B cell (primary cell): ENCODE results near the gene RHBDF1. TPM values are rescaled to one million over a fixed set of nuclear protein-coding genes. Genes with fewer than 3 reads are reported as not detected.

Experiments used
- ATAC-seq: fragments of 200-7000 bp; cut with Tn5 transposase; one replicate; pipeline ENCODE4 v1.10.0; 2021; ENCODE audit warnings: low read depth, mild to moderate bottlenecking, moderate number of reproducible peaks, moderate library complexity
- CTCF ChIA-PET: fragments of 350-600 bp; sonication (Branson Sonifier 250); formaldehyde crosslinking; loops from one replicate; lab custom pipeline; 2021; ENCODE audit warnings: antibody characterized with exemption, inconsistent platforms; lab: Charles Lee
- POLR2A ChIA-PET: fragments of 350-600 bp; sonication (Branson Sonifier 250); formaldehyde crosslinking; loops from one replicate; lab custom pipeline; 2021; ENCODE audit warnings: antibody characterized with exemption; lab: Charles Lee
- DNase-seq: peaks from one replicate; pipeline ENCODE4 v3.0.0; 2013
- H2AFZ ChIP-seq: 2 replicates; pipeline ENCODE4 v1.6.1; 2012; ENCODE audit warnings: mild to moderate bottlenecking, low read depth, low read length; ENCODE audit not compliant: insufficient read depth, poor library complexity, severe bottlenecking
- H3K27ac ChIP-seq, 2 donors: 1 replicate in 1 of 2; 2 replicates in 1 of 2; pipeline ENCODE4 v1.5.1; 2012 to 2013; ENCODE audit warnings: low read length in 2 of 2, mild to moderate bottlenecking in 2 of 2, moderate library complexity in 1 of 2
- H3K27me3 ChIP-seq, 4 experiments: fragments of 200-600 bp in 1 of 4; sonication (generic) in 1 of 4; replicated peaks in 1 of 4; 1 replicate in 2 of 4; 2 replicates in 2 of 4; pipeline versions ENCODE4 v1.6.1 to v1.7.0; 2013 to 2016; ENCODE audit warnings: low read length in 3 of 4, mild to moderate bottlenecking in 2 of 4, mixed read lengths in 1 of 4, moderate library complexity in 1 of 4; ENCODE audit not compliant: insufficient read depth in 4 of 4, control insufficient read depth in 3 of 4; ENCODE audit errors: control extremely low read depth in 1 of 4
- H3K36me3 ChIP-seq, 2 experiments: replicated peaks in 1 of 2; 1 replicate in 1 of 2; 2 replicates in 1 of 2; pipeline versions ENCODE4 v1.6.1 to v1.7.1; 2013; ENCODE audit warnings: low read length in 1 of 2; ENCODE audit not compliant: insufficient read depth in 2 of 2, control insufficient read depth in 1 of 2; ENCODE audit errors: control extremely low read depth in 1 of 2, extremely low read depth in 1 of 2
- H3K4me1 ChIP-seq, 2 donors: fragments of 200-600 bp in 1 of 2; sonication (generic) in 1 of 2; 1 replicate in 1 of 2; 2 replicates in 1 of 2; pipeline versions ENCODE4 v1.5.1 to v1.6.1; 2013 to 2017; ENCODE audit warnings: low read length in 2 of 2; ENCODE audit not compliant: control insufficient read depth in 2 of 2, insufficient read depth in 2 of 2
- H3K4me2 ChIP-seq: replicated peaks from 2 replicates; pipeline ENCODE3; 2012; ENCODE audit warnings: mild to moderate bottlenecking, low read depth, low read length; ENCODE audit not compliant: poor library complexity, severe bottlenecking
- H3K4me3 ChIP-seq, 5 experiments: fragments of 200-600 bp in 1 of 5; sonication (generic) in 1 of 5; 1 replicate in 3 of 5; 2 replicates in 2 of 5; pipeline versions ENCODE4 v1.5.1 to v1.7.0; 2011 to 2016; ENCODE audit warnings: low read length in 4 of 5, mild to moderate bottlenecking in 4 of 5, low read depth in 2 of 5, control low read depth in 1 of 5, moderate library complexity in 1 of 5; ENCODE audit not compliant: insufficient read depth in 1 of 5; ENCODE audit errors: control extremely low read depth in 1 of 5, extremely low read depth in 1 of 5
- H3K79me2 ChIP-seq: fragments of 200-600 bp; sonication (generic); one replicate; pipeline ENCODE4 v1.6.0; 2016; ENCODE audit warnings: low read length; ENCODE audit not compliant: control insufficient read depth, insufficient read depth
- H3K9ac ChIP-seq: fragments of 200-600 bp; sonication (generic); 2 replicates; pipeline ENCODE4 v1.6.1; 2017; ENCODE audit warnings: mild to moderate bottlenecking, low read length, moderate library complexity
- H3K9me3 ChIP-seq, 3 donors: one replicate each; pipeline versions ENCODE4 v1.6.1 to v1.7.1; 2013; ENCODE audit warnings: low read length in 2 of 3; ENCODE audit not compliant: control insufficient read depth in 2 of 3, insufficient read depth in 1 of 3; ENCODE audit errors: control extremely low read depth in 1 of 3
- H4K20me1 ChIP-seq: 2 replicates; pipeline ENCODE4 v1.6.0; 2012; ENCODE audit warnings: mild to moderate bottlenecking, low read length; ENCODE audit not compliant: insufficient read depth, control insufficient read depth, poor library complexity, severe bottlenecking
- H3K27ac Mint-ChIP-seq: one replicate; pipeline ENCODE4 v1.8.0; 2021; ENCODE audit warnings: mixed read lengths
- H3K27me3 Mint-ChIP-seq: one replicate; pipeline ENCODE4 v1.8.0; 2021; ENCODE audit warnings: mixed read lengths
- H3K4me1 Mint-ChIP-seq: one replicate; pipeline ENCODE4 v1.8.0; 2021; ENCODE audit warnings: mixed read lengths
- H3K4me3 Mint-ChIP-seq: one replicate; pipeline ENCODE4 v1.8.0; 2021; ENCODE audit warnings: mixed read lengths
- H3K9me3 Mint-ChIP-seq: one replicate; pipeline ENCODE4 v1.8.0; 2022; ENCODE audit warnings: mixed read lengths; ENCODE audit not compliant: insufficient read depth
- EZH2 ChIP-seq: IDR thresholded peaks from 2 replicates; pipeline ENCODE4 v1.6.1; 2012; ENCODE audit warnings: borderline replicate concordance, low read depth, mild to moderate bottlenecking, moderate library complexity, low read length; ENCODE audit not compliant: insufficient read depth, poor library complexity, severe bottlenecking
- WGBS: methylation state at CpG from one replicate; pipeline ENCODE4 v1.1.5; 2013; ENCODE audit warnings: missing lambda C conversion rate; ENCODE audit not compliant: insufficient coverage; 5-methylcytosine and 5-hydroxymethylcytosine counted together
- intact Hi-C: fragments of 100-400 bp; cut with micrococcal nuclease; formaldehyde crosslinking; loops from one replicate; pipeline ENCODE4 v1.10.0; 2022
- polyA plus RNA-seq: library from polyadenylated mRNA; depleted of rRNA; stranded (reverse); fragments of >200 nt; gene quantifications from 2 replicates; pipeline ENCODE4 v1.2.3, GENCODE V29; 2012
- total RNA-seq, 2 donors: library from RNA; stranded (reverse); fragments of 120-200 nt in 1 of 2; gene quantifications; 1 replicate in 1 of 2; 2 replicates in 1 of 2; pipeline versions ENCODE4 v1.2.3 to v1.2.4, GENCODE V29; 2013 to 2022
- TF ChIP-seq, protein P1 (sequence below): fragments of 200-600 bp; IDR thresholded peaks from one replicate; pipeline ENCODE4 v1.8.0; 2022; ENCODE audit warnings: antibody characterized with exemption, mild to moderate bottlenecking

Gene RHBDF1
- total and polyA plus RNA-seq, 2 donors (not counting 1 experiment from before 2014, with no cell fraction given): 0.42 to 0.76 TPM

DNA sequence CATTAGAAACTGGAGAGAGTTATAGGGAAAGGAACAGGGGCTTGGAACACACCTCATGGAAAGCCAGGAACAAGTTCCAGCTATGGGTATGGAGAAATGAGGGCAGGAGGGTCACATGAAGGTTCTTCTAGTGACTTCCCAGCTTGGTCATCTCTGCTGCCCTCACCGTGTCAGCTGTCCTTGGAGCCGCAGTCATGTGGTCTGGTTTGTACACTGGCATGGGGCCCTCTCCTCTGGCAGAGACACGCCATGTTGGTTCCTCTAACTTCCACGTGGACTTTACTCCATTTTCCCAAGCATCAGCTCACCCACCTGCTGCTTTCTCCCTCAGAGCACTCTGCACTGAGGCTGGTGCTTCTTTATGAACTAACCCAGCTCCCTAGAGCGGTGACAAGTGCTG, 31.9 kb upstream of the RHBDF1 start:
- Histone ChIP-seq H3K27ac (no peak overlapping the region), H3K4me2 (no peak overlapping the region), H4K20me1 (peaks cover 4% of the 10 kb centered on the region), H3K4me1 (peaks cover 0 to 3% of the 10 kb centered on the region in 2 donors), H3K79me2 (no peaks in the 10 kb centered on the region), H3K9ac (no peak overlapping the region), H3K27me3 (no peaks in the 10 kb centered on the region), H3K36me3 (peaks cover 2 to 18% of the 10 kb centered on the region in 2 experiments), H2AFZ (no peak overlapping the region), H3K4me3 (no peak overlapping the region), H3K9me3 (no peaks in the 10 kb centered on the region)
- H3K4me1 Mint-ChIP-seq: peaks cover 3% of the 10 kb centered on the region
- no peaks in the 10 kb centered on the region for H3K27me3 Mint-ChIP-seq
- no peak for TF ChIP-seq EZH2
- TF ChIP-seq, protein P1, sequence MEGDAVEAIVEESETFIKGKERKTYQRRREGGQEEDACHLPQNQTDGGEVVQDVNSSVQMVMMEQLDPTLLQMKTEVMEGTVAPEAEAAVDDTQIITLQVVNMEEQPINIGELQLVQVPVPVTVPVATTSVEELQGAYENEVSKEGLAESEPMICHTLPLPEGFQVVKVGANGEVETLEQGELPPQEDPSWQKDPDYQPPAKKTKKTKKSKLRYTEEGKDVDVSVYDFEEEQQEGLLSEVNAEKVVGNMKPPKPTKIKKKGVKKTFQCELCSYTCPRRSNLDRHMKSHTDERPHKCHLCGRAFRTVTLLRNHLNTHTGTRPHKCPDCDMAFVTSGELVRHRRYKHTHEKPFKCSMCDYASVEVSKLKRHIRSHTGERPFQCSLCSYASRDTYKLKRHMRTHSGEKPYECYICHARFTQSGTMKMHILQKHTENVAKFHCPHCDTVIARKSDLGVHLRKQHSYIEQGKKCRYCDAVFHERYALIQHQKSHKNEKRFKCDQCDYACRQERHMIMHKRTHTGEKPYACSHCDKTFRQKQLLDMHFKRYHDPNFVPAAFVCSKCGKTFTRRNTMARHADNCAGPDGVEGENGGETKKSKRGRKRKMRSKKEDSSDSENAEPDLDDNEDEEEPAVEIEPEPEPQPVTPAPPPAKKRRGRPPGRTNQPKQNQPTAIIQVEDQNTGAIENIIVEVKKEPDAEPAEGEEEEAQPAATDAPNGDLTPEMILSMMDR: no peak
- no peaks in the 10 kb centered on the region for H3K9me3 Mint-ChIP-seq
- H3K4me3 Mint-ChIP-seq: no peak overlapping the region
- DNase-seq: no peak
- ChIA-PET POLR2A (interaction anchor here (0.5 kb wide), 1 partner anchor 247 kb away, joined by 3 read pairs; no protein-coding TSS in a partner anchor), CTCF (interaction anchor here (0.7 to 5.5 kb wide), 6 partner anchors 9 to 257 kb away, joined by 3 to 63 read pairs (median 6); partner anchors contain the start of gene HBQ1)
- WGBS: 89% methylated on average over 5 of the region's 5 CpGs
- intact Hi-C loops: no loop called here
- ATAC-seq: no peak
- H3K27ac Mint-ChIP-seq: no peak overlapping the region

DNA sequence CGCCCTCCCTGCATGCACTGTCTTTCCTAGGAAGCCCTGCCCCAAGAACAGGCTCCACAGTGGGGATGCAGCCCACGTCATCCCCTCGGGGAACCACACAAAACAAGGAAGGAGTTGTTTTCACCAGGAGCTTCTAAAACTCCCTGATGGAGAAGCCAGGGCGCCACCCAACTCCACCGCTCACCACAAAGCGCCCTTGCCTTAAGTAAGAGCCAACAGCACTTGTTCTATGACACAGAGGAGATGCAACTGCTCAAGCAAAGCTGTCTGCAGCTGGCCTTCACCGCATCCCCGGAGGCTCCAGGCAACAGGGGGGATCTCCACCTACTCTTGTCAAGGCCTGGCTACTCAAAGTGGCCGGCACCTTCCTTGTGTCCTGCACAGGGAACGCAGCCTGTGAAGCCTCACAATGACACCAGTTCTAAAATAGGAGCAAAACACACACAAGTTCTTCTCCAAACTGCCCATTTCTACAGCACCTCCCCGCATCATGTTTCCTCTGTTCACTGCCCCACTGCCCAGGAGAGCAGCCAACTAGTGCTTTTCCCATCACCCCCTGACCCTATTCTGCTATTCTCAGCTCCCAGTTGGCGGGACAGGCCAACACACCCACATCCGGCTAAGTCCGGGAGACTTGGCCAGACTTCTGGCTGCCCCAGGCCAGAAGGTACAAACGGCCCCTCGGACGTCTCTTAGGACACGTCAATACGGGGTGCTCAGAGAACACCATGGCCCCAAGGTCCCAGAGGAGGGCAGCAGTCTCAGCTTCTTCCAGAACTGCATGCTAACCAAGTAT, 29.8 kb upstream of the RHBDF1 start:
- Histone ChIP-seq H3K4me3 (no peak overlapping the region), H3K27me3 (no peaks in the 10 kb centered on the region), H3K36me3 (peaks cover 0 to 24% of the 10 kb centered on the region in 2 experiments), H3K4me2 (no peak overlapping the region), H3K79me2 (no peaks in the 10 kb centered on the region), H2AFZ (no peak overlapping the region), H3K9me3 (no peaks in the 10 kb centered on the region), H3K4me1 (peaks cover 0 to 7% of the 10 kb centered on the region in 2 donors), H4K20me1 (peaks cover 10% of the 10 kb centered on the region), H3K27ac (no peak overlapping the region), H3K9ac (no peak overlapping the region)
- Mint-ChIP-seq H3K4me1 (peaks cover 3% of the 10 kb centered on the region), H3K4me3 (no peak overlapping the region), H3K27ac (no peak overlapping the region), H3K27me3 (no peaks in the 10 kb centered on the region), H3K9me3 (no peaks in the 10 kb centered on the region)
- DNase-seq: no peak
- ChIA-PET CTCF (interaction anchor here (1.0 to 1.2 kb wide), 2 partner anchors 37 to 38 kb away, joined by 3 read pairs; no protein-coding TSS in a partner anchor), POLR2A (no interaction called here)
- no peak for TF ChIP-seq EZH2
- TF ChIP-seq, protein P1: no peak
- 96% methylated on average over 19 of the region's 19 CpGs for WGBS
- no peak for ATAC-seq
- intact Hi-C loops: no loop called here
